RWPE2 (cell line): Measurements from ENCODE around the gene MBD3.

Experiments used
- ATAC-seq: fragments of 200-7000 bp; cut with Tn5 transposase; 3 replicates; pipeline ENCODE4 v1.9.1; 2021; ENCODE audit warnings: low read depth
- DNase-seq: peaks from one replicate; pipeline ENCODE4 v3.0.0-alpha.2; 2020; ENCODE audit warnings: low spot score
- H3K27ac ChIP-seq: fragments of 450-650 bp; 2 replicates; pipeline ENCODE4 v1.5.1; 2017; ENCODE audit warnings: mild to moderate bottlenecking; ENCODE audit not compliant: poor library complexity, severe bottlenecking
- H3K27me3 ChIP-seq: fragments of 250-450 bp; sonication (Bioruptor Pico); 2 replicates; pipeline ENCODE4 v1.5.1; 2021; ENCODE audit warnings: mild to moderate bottlenecking, moderate library complexity; ENCODE audit not compliant: insufficient read depth, poor library complexity, severe bottlenecking
- H3K36me3 ChIP-seq: fragments of 250-450 bp; sonication (Bioruptor Pico); 2 replicates; pipeline ENCODE4 v1.5.1; 2020; ENCODE audit warnings: low read depth, mild to moderate bottlenecking, moderate library complexity
- H3K4me1 ChIP-seq: fragments of 250-450 bp; sonication (Bioruptor Pico); 2 replicates; pipeline ENCODE4 v1.5.1; 2021; ENCODE audit warnings: mild to moderate bottlenecking, moderate library complexity; ENCODE audit not compliant: insufficient read depth, poor library complexity, severe bottlenecking
- H3K4me3 ChIP-seq: fragments of 250-450 bp; sonication (Bioruptor Pico); 2 replicates; pipeline ENCODE4 v1.5.1; 2021; ENCODE audit warnings: mild to moderate bottlenecking, moderate library complexity; ENCODE audit not compliant: severe bottlenecking
- H3K9me3 ChIP-seq: fragments of 250-450 bp; sonication (Bioruptor Pico); 2 replicates; pipeline ENCODE4 v1.5.1; 2021; ENCODE audit warnings: mild to moderate bottlenecking, moderate library complexity; ENCODE audit not compliant: severe bottlenecking
- CTCF ChIP-seq: fragments of 450-650 bp; IDR thresholded peaks from one replicate; pipeline ENCODE4 v1.5.1; 2017; ENCODE audit warnings: mild to moderate bottlenecking, moderate library complexity; ENCODE audit not compliant: poor library complexity, severe bottlenecking

Gene MBD3

GRCh38 chr19:1585243-1585580, 7.5 kb downstream of the MBD3 start:
- peaks cover 22% of the 10 kb centered on the region for H3K4me1 ChIP-seq
- no peak for ATAC-seq
- H3K27me3 ChIP-seq = no peaks in the 10 kb centered on the region
- H3K9me3 ChIP-seq = no peaks in the 10 kb centered on the region
- no peak overlapping the region for H3K27ac ChIP-seq
- H3K4me3 ChIP-seq = no peak overlapping the region
- peaks cover 39% of the 10 kb centered on the region for H3K36me3 ChIP-seq
- DNase-seq = no peak
- TF ChIP-seq CTCF = no peak

GRCh38 chr19:1584500-1585242, 8.0 kb downstream of the MBD3 start:
- ATAC-seq (no peak), DNase-seq (no peak)
- Histone ChIP-seq H3K4me3 (no peak overlapping the region), H3K27ac (no peak overlapping the region), H3K9me3 (no peaks in the 10 kb centered on the region), H3K4me1 (peaks cover 17% of the 10 kb centered on the region), H3K27me3 (no peaks in the 10 kb centered on the region), H3K36me3 (peaks cover 39% of the 10 kb centered on the region)
- TF ChIP-seq CTCF = no peak

- Histone ChIP-seq H3K9me3 (no peaks in the 10 kb centered on the region), H3K4me1 (no peaks in the 10 kb centered on the region), H3K27ac (no peak overlapping the region), H3K36me3 (peaks cover 45% of the 10 kb centered on the region), H3K27me3 (no peaks in the 10 kb centered on the region), H3K4me3 (no peak overlapping the region)
- ATAC-seq (no peak), DNase-seq (no peak)
- no peak for TF ChIP-seq CTCF
Observed at GRCh38 chr19:1582201-1582600, 10.5 kb downstream of the MBD3 start.

- no peak for TF ChIP-seq CTCF
- Histone ChIP-seq H3K9me3 (no peaks in the 10 kb centered on the region), H3K4me3 (no peak overlapping the region), H3K27ac (no peak overlapping the region), H3K4me1 (no peaks in the 10 kb centered on the region), H3K36me3 (peaks cover 43% of the 10 kb centered on the region), H3K27me3 (no peaks in the 10 kb centered on the region)
- no peak for DNase-seq
- ATAC-seq = no peak
Observed at GRCh38 chr19:1580957-1581356, 11.7 kb downstream of the MBD3 start.

- DNase-seq (no peak), ATAC-seq (no peak)
- Histone ChIP-seq H3K27ac (no peak overlapping the region), H3K4me3 (no peak overlapping the region), H3K9me3 (no peaks in the 10 kb centered on the region), H3K4me1 (no peaks in the 10 kb centered on the region), H3K36me3 (peaks cover 41% of the 10 kb centered on the region), H3K27me3 (no peaks in the 10 kb centered on the region)
- TF ChIP-seq CTCF = no peak
Observed at GRCh38 chr19:1580382-1580781, 12.3 kb downstream of the MBD3 start.
